ENCODE measurements around the gene SLIT3. TPM values are rescaled to one million over a fixed set of nuclear protein-coding genes. Genes with fewer than 3 reads are reported as not detected.

The SLIT3 gene
- total and polyA plus RNA-seq, 4 experiments from 2014 or later, result not detected

GRCh38 chr5:169006842-169007790 lies 293.8 kb downstream of the SLIT3 start:
- no peak overlapping the region for H3K4me3 ChIP-seq (ENCODE audit: low read length in 2 of 2)
- CTCF ChIA-PET (ENCODE audit: partially characterized antibody), result interaction anchor here (1.3 kb wide), 1 partner anchor 20 kb away, joined by 4 read pairs; no protein-coding TSS in a partner anchor
- no peak overlapping the region for H3K27ac Mint-ChIP-seq
- peaks cover 0 to 2% (median 0%) of the 10 kb centered on the region in 4 donors for H3K4me1 Mint-ChIP-seq
- H3K27me3 Mint-ChIP-seq, result peaks cover 2 to 8% of the 10 kb centered on the region in 2 donors
- H3K36me3 ChIP-seq (ENCODE audit: insufficient read depth, low read length), result no peaks in the 10 kb centered on the region
- no peaks in the 10 kb centered on the region for H3K27me3 ChIP-seq (ENCODE audit: insufficient read depth, low read length)
- H3K9me3 Mint-ChIP-seq, result no peaks in the 10 kb centered on the region
- H3K4me1 ChIP-seq (ENCODE audit: insufficient read depth, low read length), result no peaks in the 10 kb centered on the region
- no peaks in the 10 kb centered on the region for H3K36me3 Mint-ChIP-seq
- no peak for DNase-seq
- H3K27ac ChIP-seq (ENCODE audit: low read depth, low read length), result no peak overlapping the region
- H3K4me3 Mint-ChIP-seq, result no peak overlapping the region
- H3K9me3 ChIP-seq (ENCODE audit: control insufficient read depth in 1 of 2, low read length in 2 of 2), result no peaks in the 10 kb centered on the region
- POLR2A ChIA-PET (ENCODE audit: partially characterized antibody), result no interaction called here
- intact Hi-C loops (cut with micrococcal nuclease), result no loop called here

- no peaks in the 10 kb centered on the region for H3K4me1 ChIP-seq (ENCODE audit: insufficient read depth, low read length)
- Mint-ChIP-seq H3K4me1 (peaks cover 0 to 2% (median 0%) of the 10 kb centered on the region in 4 donors), H3K4me3 (no peak overlapping the region), H3K9me3 (no peaks in the 10 kb centered on the region), H3K27me3 (peaks cover 5 to 9% of the 10 kb centered on the region in 2 donors), H3K36me3 (no peaks in the 10 kb centered on the region), H3K27ac (no peak overlapping the region)
- POLR2A ChIA-PET (ENCODE audit: partially characterized antibody), result no interaction called here
- H3K27me3 ChIP-seq (ENCODE audit: insufficient read depth, low read length), result no peaks in the 10 kb centered on the region
- no peak overlapping the region for H3K4me3 ChIP-seq (ENCODE audit: low read length in 2 of 2)
- no peaks in the 10 kb centered on the region for H3K9me3 ChIP-seq (ENCODE audit: control insufficient read depth in 1 of 2, low read length in 2 of 2)
- H3K36me3 ChIP-seq (ENCODE audit: insufficient read depth, low read length), result no peaks in the 10 kb centered on the region
- DNase-seq, result no peak
- CTCF ChIA-PET (ENCODE audit: partially characterized antibody), result no interaction called here
- intact Hi-C loops (cut with micrococcal nuclease), result no loop called here
- H3K27ac ChIP-seq (ENCODE audit: low read depth, low read length), result no peak overlapping the region
Measured at GRCh38 chr5:169004551-169004950, 296.4 kb downstream of the SLIT3 start.

GRCh38 chr5:169003721-169004541 lies 297.0 kb downstream of the SLIT3 start:
- CTCF ChIA-PET (ENCODE audit: partially characterized antibody), result no interaction called here
- DNase-seq, result no peak
- POLR2A ChIA-PET (ENCODE audit: partially characterized antibody), result no interaction called here
- Mint-ChIP-seq H3K4me3 (no peak overlapping the region), H3K9me3 (no peaks in the 10 kb centered on the region), H3K27me3 (peaks cover 5 to 9% of the 10 kb centered on the region in 2 donors), H3K27ac (no peak overlapping the region), H3K4me1 (peaks cover 0 to 2% (median 0%) of the 10 kb centered on the region in 4 donors), H3K36me3 (no peaks in the 10 kb centered on the region)
- Histone ChIP-seq H3K27ac (ENCODE audit: low read depth, low read length) (no peak overlapping the region), H3K27me3 (ENCODE audit: insufficient read depth, low read length) (no peaks in the 10 kb centered on the region), H3K36me3 (ENCODE audit: insufficient read depth, low read length) (no peaks in the 10 kb centered on the region), H3K4me1 (ENCODE audit: insufficient read depth, low read length) (no peaks in the 10 kb centered on the region), H3K9me3 (ENCODE audit: control insufficient read depth in 1 of 2, low read length in 2 of 2) (no peaks in the 10 kb centered on the region), H3K4me3 (ENCODE audit: low read length in 2 of 2) (no peak overlapping the region)
- intact Hi-C loops (cut with micrococcal nuclease), result no loop called here

GRCh38 chr5:169002953-169003555 lies 297.9 kb downstream of the SLIT3 start:
- H3K4me3 ChIP-seq (ENCODE audit: low read length in 2 of 2), result no peak overlapping the region
- POLR2A ChIA-PET (ENCODE audit: partially characterized antibody), result no interaction called here
- CTCF ChIA-PET (ENCODE audit: partially characterized antibody), result interaction anchor here (0.6 kb wide), 1 partner anchor 581 kb away, joined by 3 read pairs; the partner anchor contains the start of gene SPDL1
- no peak for DNase-seq
- intact Hi-C loops (cut with micrococcal nuclease), result no loop called here
- no peak overlapping the region for H3K27ac ChIP-seq (ENCODE audit: low read depth, low read length)
- Mint-ChIP-seq H3K36me3 (no peaks in the 10 kb centered on the region), H3K4me1 (peaks cover 0 to 2% (median 0%) of the 10 kb centered on the region in 4 donors), H3K27ac (no peak overlapping the region), H3K9me3 (peaks cover 0 to 2% (median 0%) of the 10 kb centered on the region in 8 donors), H3K27me3 (peaks cover 5 to 7% of the 10 kb centered on the region in 2 donors), H3K4me3 (no peak overlapping the region)
- H3K27me3 ChIP-seq (ENCODE audit: insufficient read depth, low read length), result no peaks in the 10 kb centered on the region
- H3K36me3 ChIP-seq (ENCODE audit: insufficient read depth, low read length), result no peaks in the 10 kb centered on the region
- H3K4me1 ChIP-seq (ENCODE audit: insufficient read depth, low read length), result no peaks in the 10 kb centered on the region
- H3K9me3 ChIP-seq (ENCODE audit: control insufficient read depth in 1 of 2, low read length in 2 of 2), result no peaks in the 10 kb centered on the region

- Mint-ChIP-seq H3K9me3 (peaks cover 0 to 4% (median 0%) of the 10 kb centered on the region in 8 donors), H3K27me3 (peaks cover 4 to 8% of the 10 kb centered on the region in 2 donors), H3K36me3 (no peaks in the 10 kb centered on the region), H3K4me1 (peaks cover 0 to 2% (median 0%) of the 10 kb centered on the region in 4 donors), H3K4me3 (no peak overlapping the region), H3K27ac (no peak overlapping the region)
- intact Hi-C loops (cut with micrococcal nuclease), result no loop called here
- ChIA-PET CTCF (ENCODE audit: partially characterized antibody) (interaction anchor here (1.4 kb wide), 1 partner anchor 14 kb away, joined by 5 read pairs; no protein-coding TSS in a partner anchor), POLR2A (ENCODE audit: partially characterized antibody) (no interaction called here)
- H3K36me3 ChIP-seq (ENCODE audit: insufficient read depth, low read length), result no peaks in the 10 kb centered on the region
- no peaks in the 10 kb centered on the region for H3K27me3 ChIP-seq (ENCODE audit: insufficient read depth, low read length)
- DNase-seq, result no peak
- H3K27ac ChIP-seq (ENCODE audit: low read depth, low read length), result no peak overlapping the region
- no peaks in the 10 kb centered on the region for H3K4me1 ChIP-seq (ENCODE audit: insufficient read depth, low read length)
- H3K9me3 ChIP-seq (ENCODE audit: control insufficient read depth in 1 of 2, low read length in 2 of 2), result no peaks in the 10 kb centered on the region
- no peak overlapping the region for H3K4me3 ChIP-seq (ENCODE audit: low read length in 2 of 2)
Measured at GRCh38 chr5:169001394-169001793, 299.5 kb downstream of the SLIT3 start.

GRCh38 chr5:168995024-168995423 lies 305.9 kb downstream of the SLIT3 start:
- H3K36me3 ChIP-seq (ENCODE audit: insufficient read depth, low read length), result no peaks in the 10 kb centered on the region
- no peak overlapping the region for H3K4me3 Mint-ChIP-seq
- H3K27me3 Mint-ChIP-seq, result peaks cover 3 to 4% of the 10 kb centered on the region in 2 donors

More at GRCh38 chr5:168995024-168995423, 305.9 kb downstream of the SLIT3 start:
- Mint-ChIP-seq H3K4me1 (no peaks in the 10 kb centered on the region), H3K9me3 (peaks cover 0 to 4% (median 0%) of the 10 kb centered on the region in 8 donors), H3K36me3 (no peaks in the 10 kb centered on the region), H3K27ac (no peak overlapping the region)
- H3K27me3 ChIP-seq (ENCODE audit: insufficient read depth, low read length), result no peaks in the 10 kb centered on the region
- H3K27ac ChIP-seq (ENCODE audit: low read depth, low read length), result no peak overlapping the region
- intact Hi-C loops (cut with micrococcal nuclease), result no loop called here
- ChIA-PET POLR2A (ENCODE audit: partially characterized antibody) (no interaction called here), CTCF (ENCODE audit: partially characterized antibody) (no interaction called here)
- H3K9me3 ChIP-seq (ENCODE audit: control insufficient read depth in 1 of 2, low read length in 2 of 2), result no peaks in the 10 kb centered on the region
- H3K4me3 ChIP-seq (ENCODE audit: low read length in 2 of 2), result no peak overlapping the region
- no peaks in the 10 kb centered on the region for H3K4me1 ChIP-seq (ENCODE audit: insufficient read depth, low read length)
- no peak for DNase-seq

Data from CD4-positive, alpha-beta memory T cell (primary cell).